Activated CD8-positive, alpha-beta memory T cell treated with anti-CD3 and anti-CD28 coated beads, Interleukin-2, amount 50 U/mL, for 24 hours (primary cell): ENCODE data around the gene VASN.
"Not testable (repeated sequence)": the region's sequence is repeated elsewhere in the genome, so short reads cannot be mapped to it uniquely, and the experiment has no call there.

ENCODE experiments used
- DNase-seq: peaks from one replicate; pipeline ENCODE4 v3.0.0-alpha.2; 2020; ENCODE audit errors: extremely low read depth

Gene VASN

DNA sequence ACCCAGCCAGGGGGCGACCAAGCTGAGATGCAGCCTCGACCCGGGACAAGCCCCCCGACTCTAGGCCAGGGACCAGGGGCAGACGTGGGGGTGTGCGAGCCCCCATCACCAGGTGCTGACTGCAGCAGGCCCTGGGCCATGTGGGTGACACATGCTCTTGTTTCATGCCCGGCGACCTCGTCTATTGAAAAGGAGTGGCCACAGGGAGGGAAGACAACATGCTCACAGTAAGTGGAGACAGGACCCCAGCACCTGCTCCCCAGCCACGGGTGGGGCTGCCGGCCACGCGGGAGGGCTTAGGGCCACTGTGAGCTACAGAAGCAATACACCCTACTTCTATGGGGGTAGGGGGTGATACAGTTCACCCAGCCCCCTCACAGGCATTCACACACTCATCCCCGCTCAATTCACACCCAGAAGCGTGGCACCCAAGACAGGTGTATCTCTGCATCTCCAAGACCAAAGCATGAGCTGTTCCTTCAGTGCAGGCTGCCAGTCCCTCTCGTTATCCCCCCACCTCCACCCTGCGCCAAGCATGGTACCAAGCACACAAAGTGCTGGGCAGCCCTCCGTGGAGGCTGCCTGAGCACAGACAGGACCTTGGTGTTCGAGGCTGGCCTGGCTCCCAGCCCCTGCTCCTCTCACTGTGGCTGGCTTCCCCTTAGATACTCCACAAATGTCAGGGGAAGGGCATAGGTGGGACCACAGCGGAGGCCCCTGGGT is 13.6 kb downstream of the VASN start:
- DNase-seq: no peak

DNA sequence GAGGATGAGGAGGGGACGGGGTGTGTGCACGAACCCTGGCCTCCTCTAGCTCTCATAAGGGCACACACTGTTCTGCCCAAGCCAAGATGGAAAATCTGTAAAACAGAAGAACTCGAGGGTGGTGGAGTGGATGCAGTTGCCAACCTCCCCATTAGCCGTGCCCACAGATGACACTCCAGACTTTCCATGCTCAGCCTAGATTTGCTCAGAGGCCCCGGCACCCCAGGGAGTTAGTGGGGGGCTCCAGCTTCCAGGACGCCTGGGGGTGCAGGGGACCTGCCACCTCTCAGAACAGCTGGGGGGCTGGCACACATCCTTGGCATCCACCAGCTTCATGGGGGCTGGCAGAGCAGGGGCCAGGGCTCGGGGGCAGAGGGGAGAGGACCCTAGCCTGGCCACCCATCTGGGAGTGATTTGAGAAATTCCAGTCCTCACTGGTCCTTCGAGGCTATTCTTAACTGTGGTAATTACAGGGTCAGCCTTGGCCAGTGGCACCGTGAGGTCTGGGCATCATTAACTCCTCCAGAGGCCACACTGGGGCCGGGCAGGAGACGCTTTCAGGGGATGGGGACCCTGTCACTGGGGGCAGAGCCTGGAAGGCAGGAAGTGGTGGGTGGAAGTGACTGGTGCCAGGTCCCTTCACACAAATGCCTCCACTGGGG is 14.3 kb downstream of the VASN start:
- DNase-seq: no peak

- DNase-seq: no peak
Measured at GRCh38 chr16:4386451-4386805, 14.8 kb downstream of the VASN start.

DNA sequence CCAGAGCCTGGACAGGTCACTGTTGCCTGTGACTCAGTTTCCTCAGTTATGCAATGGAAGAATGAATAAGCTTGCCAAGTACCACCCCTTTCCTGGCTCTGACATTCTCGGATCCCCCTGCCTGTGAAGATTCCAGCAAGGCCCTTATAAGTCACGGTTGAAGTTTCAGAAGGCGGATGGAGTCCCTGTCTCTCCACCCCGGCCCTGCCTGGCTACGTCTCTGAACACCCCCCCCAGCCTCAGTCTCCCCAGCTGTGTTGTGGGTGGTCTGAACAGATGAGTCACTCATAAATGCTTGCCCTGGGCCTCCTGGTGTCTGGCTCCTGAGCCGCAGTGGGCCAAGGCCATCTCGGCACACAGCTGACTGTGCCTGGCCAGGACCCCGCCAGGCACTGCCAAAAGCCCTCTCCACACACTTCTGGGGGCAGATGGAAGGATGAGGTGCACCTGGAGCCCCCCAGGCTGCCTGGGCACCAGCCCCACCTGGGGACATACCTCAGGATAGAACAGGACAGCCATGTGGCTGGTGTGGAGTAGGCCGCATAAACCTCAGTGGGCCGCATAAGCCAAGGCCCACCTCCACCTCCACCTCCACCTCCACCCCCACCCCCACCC is 15.4 kb downstream of the VASN start:
- DNase-seq: no peak

GRCh38 chr16:4387781-4388180 is 16.1 kb downstream of the VASN start:
- no peak for DNase-seq

GRCh38 chr16:4388271-4389021 is 16.8 kb downstream of the VASN start:
- no peak for DNase-seq

- DNase-seq: no peak
Measured at GRCh38 chr16:4389051-4389955, 17.7 kb downstream of the VASN start.

DNA sequence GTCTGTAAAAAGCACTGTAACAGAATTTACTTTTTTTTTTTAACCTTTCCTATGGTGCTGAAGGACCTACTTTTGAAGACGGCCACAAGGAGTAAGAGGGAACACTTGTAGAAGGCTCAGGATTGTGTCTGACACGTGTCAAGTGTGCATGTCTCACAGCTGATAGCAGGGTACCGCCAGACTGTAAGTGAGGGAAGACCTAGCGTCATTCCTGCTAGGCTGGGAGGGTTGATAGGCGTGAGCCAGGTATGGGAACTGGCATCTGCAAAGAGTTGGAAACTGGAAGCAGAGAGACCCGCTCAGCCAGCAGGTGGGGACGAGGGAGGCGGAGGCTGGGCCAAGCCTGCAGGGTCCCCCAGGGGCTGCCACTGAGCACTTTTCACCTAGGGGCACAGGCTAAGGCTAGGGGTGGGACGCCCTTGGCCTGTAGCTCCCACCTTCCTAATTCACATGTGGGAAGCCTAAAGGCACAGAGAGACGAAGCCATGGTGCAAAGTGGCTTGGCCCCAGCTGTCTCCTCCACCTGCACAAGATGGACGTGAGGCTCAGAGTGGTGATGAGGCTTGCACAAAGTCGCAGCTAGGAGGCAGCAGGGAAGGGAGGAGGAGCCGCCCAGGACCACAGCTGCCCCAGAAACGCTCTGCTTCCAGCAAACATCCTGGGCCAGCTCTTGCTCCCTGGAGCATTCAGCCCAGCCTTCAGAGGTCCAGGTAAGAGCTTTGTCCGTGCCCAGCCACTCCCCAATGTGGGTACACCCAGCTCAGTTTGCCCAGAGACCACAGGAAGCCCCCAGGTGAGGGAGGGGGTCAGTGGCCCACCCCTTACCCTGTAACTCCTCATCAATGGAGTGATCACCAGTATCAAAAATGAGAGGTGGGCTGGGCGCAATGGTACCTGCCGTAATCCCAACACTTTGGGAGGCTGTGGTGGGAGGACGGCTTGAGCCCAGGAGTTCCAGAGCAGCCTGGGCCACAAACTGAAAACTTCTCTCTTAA is 18.9 kb downstream of the VASN start:
- DNase-seq: no peak

DNA sequence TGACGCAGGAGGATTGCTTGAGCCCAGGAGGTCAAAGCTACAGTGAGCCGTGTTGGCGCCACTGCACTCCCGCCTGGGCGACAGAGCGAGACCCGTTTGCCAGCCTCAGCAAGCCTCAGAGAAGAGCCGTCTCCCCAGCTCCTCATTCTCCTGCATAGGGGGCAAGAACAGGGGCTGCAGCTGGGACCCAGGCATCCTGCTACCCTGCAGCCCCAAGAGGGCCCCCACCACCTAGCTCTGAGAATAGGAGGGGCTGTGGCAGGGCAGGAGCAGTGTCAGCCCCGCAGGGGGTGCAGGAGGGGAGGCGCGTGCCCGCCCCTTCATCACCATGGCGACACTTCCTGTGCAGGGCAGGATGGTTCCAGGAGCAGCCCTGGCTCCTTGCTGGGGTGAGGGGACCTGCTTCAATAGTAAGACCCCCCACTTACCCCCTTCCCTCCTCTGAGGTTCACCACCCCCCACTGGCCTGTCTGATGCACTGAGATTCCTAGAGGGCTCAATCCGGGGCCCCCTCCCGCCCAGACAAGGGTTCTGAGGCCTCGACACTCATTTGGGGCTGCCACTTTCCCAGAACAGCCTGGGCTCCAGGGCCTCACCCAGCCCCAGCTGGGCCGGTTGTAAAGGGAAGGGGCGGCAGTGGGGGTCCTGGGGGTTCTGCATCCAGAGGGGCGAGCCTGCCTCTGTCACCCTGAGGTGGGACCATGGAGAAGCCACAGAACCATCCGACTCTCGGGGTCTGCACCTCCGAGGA is 20.2 kb downstream of the VASN start:
- no peak for DNase-seq

DNA sequence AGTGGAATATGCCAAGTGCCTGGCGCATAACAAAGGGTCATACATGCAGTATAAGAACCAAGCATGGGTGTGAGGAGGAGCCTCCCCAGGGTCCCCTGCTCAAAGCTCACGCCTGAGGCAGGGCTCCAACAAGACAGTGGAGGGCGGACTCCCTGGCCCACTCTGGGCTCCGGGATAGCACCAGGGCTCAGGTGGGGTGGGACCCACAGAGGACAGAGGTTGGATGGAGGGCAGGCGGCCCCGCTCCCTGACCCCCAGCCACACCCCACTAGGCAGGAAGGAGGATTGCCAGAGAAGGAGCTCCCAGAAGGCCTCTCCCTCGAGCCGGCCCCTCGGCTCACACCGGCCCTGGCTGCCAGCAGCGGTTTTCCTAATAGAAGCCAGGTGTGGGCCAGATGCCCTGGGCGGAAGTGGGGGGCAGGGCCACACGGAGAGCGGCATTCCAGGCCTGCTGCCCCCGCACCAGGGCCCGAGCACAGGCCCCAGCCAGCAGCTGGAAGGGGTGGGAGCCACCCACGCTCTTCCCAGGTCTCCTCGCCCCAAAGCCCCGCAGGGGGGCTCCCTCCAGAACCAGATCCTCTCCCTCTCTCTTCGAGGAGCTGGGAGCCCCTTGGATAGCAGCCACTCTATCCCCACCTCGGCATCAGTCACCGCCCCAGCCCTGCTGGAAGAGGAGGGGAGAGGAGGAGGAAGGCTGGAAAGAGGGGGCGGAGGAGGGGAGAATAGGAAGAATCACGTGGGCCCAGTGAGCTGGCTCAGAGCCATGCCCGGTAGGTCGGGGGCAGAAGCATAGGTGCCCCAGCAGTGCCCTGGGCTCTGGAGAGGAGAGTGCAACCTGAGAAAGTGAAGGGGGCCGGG is 21.0 kb downstream of the VASN start:
- no peak for DNase-seq

DNA sequence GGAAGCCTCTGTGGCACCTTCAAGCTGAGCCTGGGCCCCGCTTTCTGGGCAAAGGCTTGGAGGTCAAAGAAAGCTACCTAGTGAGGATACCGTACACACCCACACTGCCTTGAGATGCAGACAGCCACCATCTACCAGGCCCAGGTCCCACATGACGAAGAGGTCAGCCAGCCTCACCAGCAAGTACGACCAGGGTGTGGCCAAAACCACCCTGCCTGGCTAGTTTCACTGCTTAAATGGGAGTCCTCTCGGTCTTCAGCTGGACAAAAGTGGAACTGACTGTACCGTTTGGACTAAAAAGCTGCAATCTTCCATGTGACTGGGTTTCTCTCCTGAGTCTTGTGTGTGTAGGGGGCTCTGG is 21.6 kb downstream of the VASN start:
- DNase-seq: no peak

DNA sequence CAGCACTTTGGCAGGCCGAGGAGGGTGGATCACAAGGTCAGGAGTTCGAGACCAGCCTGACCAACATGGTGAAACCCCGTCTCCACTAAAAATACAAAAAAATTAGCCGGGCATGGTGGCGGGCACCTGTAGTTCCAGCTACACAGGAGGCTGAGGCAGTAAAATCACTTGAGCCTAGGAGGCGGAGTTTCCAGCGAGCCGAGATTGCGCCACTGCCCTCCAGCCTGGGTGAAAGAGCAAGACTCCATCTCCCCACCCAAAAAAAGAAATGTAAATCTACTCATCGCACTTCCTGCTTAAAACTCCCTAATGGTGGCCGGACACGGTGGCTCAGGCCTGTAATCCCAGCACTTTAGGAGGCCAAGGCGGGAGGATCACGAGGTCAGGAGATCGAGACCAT is 22.2 kb downstream of the VASN start:
- DNase-seq: not testable (repeated sequence)

DNA sequence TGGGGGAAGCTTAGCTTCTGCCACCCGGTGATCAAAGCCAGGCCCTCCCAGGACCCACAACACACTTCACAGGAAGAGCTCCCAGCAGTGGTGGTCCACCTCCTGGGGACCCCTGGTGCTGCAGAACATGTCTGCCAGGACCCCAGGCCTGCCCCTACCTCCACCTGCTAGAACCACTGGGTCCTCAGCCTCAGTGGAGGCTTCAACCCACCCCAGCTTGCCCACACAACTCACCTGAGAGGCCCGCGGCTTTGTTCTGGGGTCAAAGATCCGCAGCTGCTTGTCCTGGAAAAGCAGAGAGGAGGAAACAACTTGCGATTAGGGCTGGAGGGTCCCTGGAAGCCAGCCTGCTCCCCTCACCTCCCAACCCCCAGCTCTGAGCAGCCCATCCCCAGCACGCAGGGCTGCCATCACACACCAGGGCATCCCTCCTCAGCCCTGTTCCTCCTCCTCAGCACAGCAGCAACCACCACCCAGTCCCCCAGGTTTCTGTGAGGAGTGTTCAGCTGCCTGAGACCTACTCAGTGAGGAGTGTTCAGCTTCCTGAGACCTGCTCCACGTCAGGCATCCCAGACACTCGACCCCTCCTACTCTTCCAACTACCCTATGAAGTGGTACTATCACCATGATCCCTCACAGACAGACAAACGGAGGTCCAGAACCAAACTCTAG is 23.5 kb downstream of the VASN start:
- no peak for DNase-seq

- no peak for DNase-seq
Measured at GRCh38 chr16:4399001-4399730, 27.5 kb downstream of the VASN start.

DNA sequence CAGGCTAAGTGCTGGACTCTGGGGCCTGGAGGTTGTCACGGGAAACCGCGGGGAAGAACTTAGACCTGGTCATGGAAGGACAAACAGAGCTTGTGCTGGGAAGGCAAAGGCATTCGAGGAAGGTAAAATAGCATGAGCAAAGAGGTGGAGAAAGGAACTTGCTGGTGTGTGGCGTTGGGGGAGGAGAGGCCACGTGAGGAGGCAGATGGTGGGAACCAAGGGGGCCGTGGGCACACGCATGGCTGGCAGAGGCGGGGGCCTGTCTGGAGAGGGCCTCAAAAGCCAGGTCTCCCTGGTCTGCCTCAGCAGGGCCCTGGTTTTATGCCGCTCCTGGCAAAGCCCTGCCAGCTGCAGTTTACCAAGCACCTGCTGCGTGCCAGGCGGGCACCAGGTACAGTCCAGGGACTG is 29.4 kb downstream of the VASN start:
- DNase-seq: no peak

- DNase-seq: no peak
Measured at GRCh38 chr16:4401510-4401909, 29.9 kb downstream of the VASN start.

GRCh38 chr16:4402439-4403132 is 30.9 kb downstream of the VASN start:
- peak; percentile 26 for DNase-seq
